ENCODE data around the gene GOLGA6L7. TPM values are rescaled to one million over a fixed set of nuclear protein-coding genes. Genes with fewer than 3 reads are reported as not detected.
"Not testable (repeated sequence)": the region's sequence is repeated elsewhere in the genome, so short reads cannot be mapped to it uniquely, and the experiment has no call there.

Gene GOLGA6L7
- total and polyA plus RNA-seq, 2 experiments from 2014 or later = 0.47 TPM; not detected in 1

DNA sequence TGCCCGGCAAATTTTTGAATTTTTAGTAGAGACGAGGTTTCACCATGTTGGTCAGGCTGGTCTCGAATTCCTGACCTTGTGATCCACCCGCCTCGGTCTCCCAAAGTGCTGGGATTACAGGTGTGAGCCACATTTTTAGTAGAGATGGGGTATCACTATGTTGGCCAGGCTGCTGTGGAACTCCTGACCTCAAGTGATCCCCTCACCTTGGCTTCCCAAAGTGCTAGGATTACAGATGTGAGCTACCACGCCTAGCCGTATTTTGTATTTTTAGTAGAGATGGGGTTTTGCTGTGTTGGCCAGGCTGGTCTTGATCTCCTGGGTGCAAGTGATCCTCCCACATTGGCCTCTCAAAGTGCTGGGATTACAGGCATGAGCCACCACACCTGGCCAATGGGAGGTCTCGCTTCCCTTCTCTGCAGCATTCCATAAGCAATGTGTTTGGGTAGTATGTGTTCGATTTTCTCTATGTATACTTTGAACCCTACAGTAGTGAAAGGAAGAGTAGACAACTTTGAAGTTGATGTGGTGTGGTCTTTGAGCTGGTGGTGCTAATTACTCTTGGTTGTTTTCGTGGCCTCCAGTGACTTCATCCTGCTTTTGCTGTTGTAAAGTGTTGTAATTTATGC is 13.4 kb downstream of the GOLGA6L7 start:
- not testable (repeated sequence) for H3K36me3 ChIP-seq (ENCODE audit: insufficient read depth); H3K27me3 Mint-ChIP-seq (ENCODE audit: insufficient read depth, low read depth, poor library complexity)

DNA sequence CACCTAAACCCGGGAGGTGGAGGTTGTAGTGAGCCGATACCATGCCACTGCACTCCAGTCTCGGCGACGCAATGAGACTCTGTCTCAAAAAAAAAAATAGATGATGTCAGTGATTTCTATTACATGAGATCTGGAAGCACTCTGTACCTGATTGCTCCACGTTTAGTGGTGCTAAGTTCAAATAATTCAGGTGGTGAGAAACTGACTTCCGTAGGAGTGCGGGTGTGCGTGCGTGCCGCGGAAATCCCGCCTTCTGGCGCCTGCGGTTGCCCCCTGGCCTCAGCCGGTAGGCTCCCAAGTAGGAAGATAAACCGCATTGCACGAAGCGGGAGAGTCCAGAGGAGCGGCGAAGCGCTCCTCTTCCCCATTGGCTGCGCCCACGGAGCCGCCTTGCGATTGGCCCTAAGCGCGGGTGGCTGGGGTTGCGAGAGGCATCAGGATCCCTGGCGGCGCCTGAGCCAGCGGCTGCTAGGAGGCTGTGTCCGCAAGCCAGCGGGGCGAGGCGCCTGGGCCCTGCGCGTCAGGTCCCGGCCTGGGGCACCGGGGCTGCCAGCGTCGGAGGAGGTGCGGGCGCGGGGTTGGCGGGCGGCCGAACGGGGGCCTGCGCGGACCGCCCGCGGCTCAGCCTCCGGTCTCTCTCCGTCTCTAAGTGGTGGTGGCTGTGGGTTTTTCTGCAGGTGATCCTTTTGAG is 16.4 kb downstream of the GOLGA6L7 start:
- DNase-seq (ENCODE audit: low spot score) (peak; percentile 94), ATAC-seq (peak; percentile 99)
- not testable (repeated sequence) for H3K9me3 Mint-ChIP-seq; H3K4me1 ChIP-seq (ENCODE audit: insufficient read depth); H3K36me3 ChIP-seq (ENCODE audit: insufficient read depth); H3K27ac Mint-ChIP-seq; H4K20me1 ChIP-seq (replicated peaks; ENCODE audit: insufficient read depth); H3K27ac ChIP-seq (ENCODE audit: low read depth); H3K79me2 ChIP-seq (replicated peaks; ENCODE audit: insufficient read depth); H3K27me3 ChIP-seq (ENCODE audit: insufficient read depth); H3F3A ChIP-seq (replicated peaks; ENCODE audit: low read depth); H3K27me3 Mint-ChIP-seq (ENCODE audit: insufficient read depth, low read depth, poor library complexity); H3K36me3 Mint-ChIP-seq (ENCODE audit: low read depth); H3K9me2 ChIP-seq (ENCODE audit: insufficient read depth); H3K4me1 Mint-ChIP-seq
- H3K4me3 Mint-ChIP-seq = peak overlapping the region; percentile 72
- Histone ChIP-seq H2AFZ (peak overlapping the region; percentile 76), H3K4me2 (peak overlapping the region; percentile 76), H3K4me3 (peak overlapping the region; percentile 56)
- peak; percentile 30; the same call in 1 of the 2 replicates for TF ChIP-seq POLR2AphosphoS5 (IDR thresholded peaks at IDR 0.05; ENCODE audit: low read depth)

More for the DNA sequence above, 13.4 kb downstream of the GOLGA6L7 start:
- H3K4me1 Mint-ChIP-seq; H3K27ac Mint-ChIP-seq; H3K4me2 ChIP-seq; H3K9me3 Mint-ChIP-seq; H3K9me2 ChIP-seq (ENCODE audit: insufficient read depth); H3K27ac ChIP-seq (ENCODE audit: low read depth); H3F3A ChIP-seq (replicated peaks; ENCODE audit: low read depth); H3K36me3 Mint-ChIP-seq (ENCODE audit: low read depth); H3K4me1 ChIP-seq (ENCODE audit: insufficient read depth); H4K20me1 ChIP-seq (replicated peaks; ENCODE audit: insufficient read depth); ATAC-seq; H3K79me2 ChIP-seq (replicated peaks; ENCODE audit: insufficient read depth); H2AFZ ChIP-seq; DNase-seq (ENCODE audit: low spot score); H3K27me3 ChIP-seq (ENCODE audit: insufficient read depth); H3K4me3 Mint-ChIP-seq; H3K4me3 ChIP-seq: not testable (repeated sequence)

DNA sequence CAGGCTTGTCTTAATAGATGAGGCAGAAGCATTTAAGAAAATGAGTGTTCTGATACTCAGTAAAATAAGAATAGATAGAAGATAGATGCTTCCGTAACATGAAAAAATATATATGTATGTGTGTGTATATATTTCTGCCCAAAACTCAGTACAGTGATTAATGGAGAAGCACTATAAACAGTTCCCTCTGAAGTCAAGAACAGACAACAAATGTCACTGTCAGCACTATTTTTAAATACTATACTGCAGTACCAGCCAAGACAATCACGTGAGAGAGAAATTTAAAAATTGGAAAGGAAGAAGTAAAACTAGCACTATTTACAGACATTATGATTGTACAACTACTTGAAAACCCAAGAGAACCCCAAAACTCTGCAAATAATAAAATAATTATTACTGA is 27.0 kb downstream of the GOLGA6L7 start:
- H3K4me3 Mint-ChIP-seq; H3K4me1 ChIP-seq (ENCODE audit: insufficient read depth); H3K79me2 ChIP-seq (replicated peaks; ENCODE audit: insufficient read depth); H3K4me3 ChIP-seq; H2AFZ ChIP-seq; DNase-seq (ENCODE audit: low spot score); H3K27ac Mint-ChIP-seq; H3K36me3 ChIP-seq (ENCODE audit: insufficient read depth); H3K27me3 Mint-ChIP-seq (ENCODE audit: insufficient read depth, low read depth, poor library complexity); H4K20me1 ChIP-seq (replicated peaks; ENCODE audit: insufficient read depth); H3K9me3 Mint-ChIP-seq; H3K27ac ChIP-seq (ENCODE audit: low read depth); H3F3A ChIP-seq (replicated peaks; ENCODE audit: low read depth); H3K27me3 ChIP-seq (ENCODE audit: insufficient read depth); ATAC-seq; H3K4me2 ChIP-seq; H3K4me1 Mint-ChIP-seq; H3K9me2 ChIP-seq (ENCODE audit: insufficient read depth); H3K36me3 Mint-ChIP-seq (ENCODE audit: low read depth): not testable (repeated sequence)

DNA sequence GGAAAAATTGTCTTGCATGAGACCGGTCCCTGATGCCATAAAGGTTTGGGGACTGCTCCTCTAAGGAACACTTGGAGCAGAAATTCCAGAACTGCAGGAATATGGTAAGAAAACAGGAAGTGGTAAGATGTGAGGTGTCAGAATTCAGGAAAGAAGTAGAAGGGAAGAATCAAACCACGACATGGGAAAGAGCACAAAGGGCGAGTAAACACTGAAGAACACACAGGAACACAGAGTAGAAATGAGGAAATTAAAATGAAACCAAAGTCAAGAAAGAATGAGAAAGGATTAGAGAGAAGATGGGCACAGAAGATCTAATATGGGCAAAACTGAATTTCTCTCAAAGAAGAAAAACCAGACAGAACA is 28.5 kb downstream of the GOLGA6L7 start:
- DNase-seq (ENCODE audit: low spot score); ATAC-seq; H3K4me3 Mint-ChIP-seq; H3K27ac Mint-ChIP-seq; H3K9me2 ChIP-seq (ENCODE audit: insufficient read depth); H4K20me1 ChIP-seq (replicated peaks; ENCODE audit: insufficient read depth); H3K4me1 ChIP-seq (ENCODE audit: insufficient read depth); H3K4me2 ChIP-seq; H2AFZ ChIP-seq; H3K36me3 Mint-ChIP-seq (ENCODE audit: low read depth); H3K79me2 ChIP-seq (replicated peaks; ENCODE audit: insufficient read depth); H3K27me3 Mint-ChIP-seq (ENCODE audit: insufficient read depth, low read depth, poor library complexity); H3K27ac ChIP-seq (ENCODE audit: low read depth); H3F3A ChIP-seq (replicated peaks; ENCODE audit: low read depth); H3K4me3 ChIP-seq; H3K36me3 ChIP-seq (ENCODE audit: insufficient read depth); H3K27me3 ChIP-seq (ENCODE audit: insufficient read depth); H3K4me1 Mint-ChIP-seq; H3K9me3 Mint-ChIP-seq: not testable (repeated sequence)

DNA sequence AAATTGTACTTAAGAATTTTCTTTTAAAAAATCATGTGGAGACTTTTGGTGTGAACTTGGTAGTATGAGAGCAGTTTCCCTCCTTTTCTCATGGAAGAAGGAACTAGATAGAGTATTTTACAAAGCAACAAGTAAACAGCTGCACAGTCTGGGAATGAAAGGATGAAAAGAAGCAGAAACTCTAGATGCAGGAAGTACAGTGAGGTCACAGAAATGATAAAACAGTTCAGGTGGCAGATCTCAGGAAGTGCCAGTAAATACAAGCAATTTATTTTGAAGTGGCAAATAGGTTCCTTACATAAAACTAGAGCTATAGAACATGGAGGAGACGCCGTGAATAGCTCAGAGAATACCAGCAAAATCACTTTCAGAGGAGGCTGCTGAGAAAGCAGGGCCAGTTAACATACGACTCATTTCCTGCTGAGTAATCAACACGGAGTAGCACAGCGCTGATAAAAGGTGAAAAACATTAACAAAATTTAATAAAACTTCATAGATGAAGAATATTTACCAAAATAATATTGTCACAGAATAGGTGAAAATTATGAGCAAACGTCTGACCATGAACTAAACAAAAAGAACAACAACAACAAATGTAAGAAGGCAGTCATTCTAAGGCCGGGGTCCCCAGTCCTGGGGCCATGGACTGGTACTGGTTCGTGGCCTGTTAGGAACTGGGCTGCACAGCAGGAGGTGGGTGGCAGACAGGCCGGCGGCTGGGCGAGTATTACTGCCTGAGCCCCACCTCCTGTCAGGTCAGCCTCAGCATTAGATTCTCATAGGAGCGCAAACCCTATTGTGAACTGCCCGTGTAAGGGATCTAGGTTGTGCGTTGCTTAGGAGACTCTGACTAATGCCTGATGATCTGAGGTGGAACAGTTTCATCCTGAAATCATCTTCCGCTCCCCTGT is 29.2 kb downstream of the GOLGA6L7 start:
- H3K27ac ChIP-seq (ENCODE audit: low read depth); H3K4me2 ChIP-seq; H3K9me2 ChIP-seq (ENCODE audit: insufficient read depth); H3K79me2 ChIP-seq (replicated peaks; ENCODE audit: insufficient read depth); H4K20me1 ChIP-seq (replicated peaks; ENCODE audit: insufficient read depth); H3K27me3 Mint-ChIP-seq (ENCODE audit: insufficient read depth, low read depth, poor library complexity); H3K36me3 Mint-ChIP-seq (ENCODE audit: low read depth); ATAC-seq; H3K4me3 ChIP-seq; H3K4me1 ChIP-seq (ENCODE audit: insufficient read depth); H3K36me3 ChIP-seq (ENCODE audit: insufficient read depth); H3K27me3 ChIP-seq (ENCODE audit: insufficient read depth); H3K4me1 Mint-ChIP-seq; H3K27ac Mint-ChIP-seq; H3K9me3 Mint-ChIP-seq; H3F3A ChIP-seq (replicated peaks; ENCODE audit: low read depth); H3K4me3 Mint-ChIP-seq; DNase-seq (ENCODE audit: low spot score); H2AFZ ChIP-seq: not testable (repeated sequence)

DNA sequence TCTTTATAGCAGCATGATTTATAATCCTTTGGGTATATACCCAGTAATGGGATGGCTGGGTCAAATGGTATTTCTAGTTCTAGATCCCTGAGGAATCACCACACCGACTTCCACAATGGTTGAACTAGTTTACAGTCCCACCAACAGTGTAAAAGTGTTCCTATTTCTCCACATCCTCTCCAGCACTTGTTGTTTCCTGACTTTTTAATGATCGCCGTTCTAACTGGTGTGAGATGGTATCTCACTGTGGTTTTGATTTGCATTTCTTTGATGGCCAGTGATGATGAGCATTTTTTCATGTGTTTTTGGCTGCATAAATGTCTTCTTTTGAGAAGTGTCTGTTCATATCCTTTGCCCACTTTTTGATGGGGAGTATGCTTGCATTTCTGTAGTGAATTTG is 30.3 kb downstream of the GOLGA6L7 start:
- not testable (repeated sequence) for H2AFZ ChIP-seq

More for the DNA sequence above, 30.3 kb downstream of the GOLGA6L7 start:
- H3K79me2 ChIP-seq (replicated peaks; ENCODE audit: insufficient read depth); H3K27me3 ChIP-seq (ENCODE audit: insufficient read depth); H3K36me3 Mint-ChIP-seq (ENCODE audit: low read depth); H3K27me3 Mint-ChIP-seq (ENCODE audit: insufficient read depth, low read depth, poor library complexity); H3K36me3 ChIP-seq (ENCODE audit: insufficient read depth); H3K4me2 ChIP-seq; DNase-seq (ENCODE audit: low spot score); H3K4me1 ChIP-seq (ENCODE audit: insufficient read depth); H3K4me3 ChIP-seq; H4K20me1 ChIP-seq (replicated peaks; ENCODE audit: insufficient read depth); ATAC-seq; H3F3A ChIP-seq (replicated peaks; ENCODE audit: low read depth); H3K9me3 Mint-ChIP-seq; H3K9me2 ChIP-seq (ENCODE audit: insufficient read depth); H3K4me3 Mint-ChIP-seq; H3K27ac ChIP-seq (ENCODE audit: low read depth); H3K27ac Mint-ChIP-seq: not testable (repeated sequence)
- H3K4me1 Mint-ChIP-seq = peaks cover 13% of the 10 kb centered on the region

Measured in GM23338 (cell line).